ENCODE measurements around the gene HDAC7. TPM values are rescaled to one million over a fixed set of nuclear protein-coding genes. Genes with fewer than 3 reads are reported as not detected.

HDAC7 gene
- 38.7 and 60.4 TPM in 2 replicates for total RNA-seq

GRCh38 chr12:47819896-47820630 lies at the start of gene HDAC7:
TSS of gene HDAC7 (minus strand) at chr12:47819903. CDS start at chr12:47819785, 118 bp downstream.

GRCh38 chr12:47773062-47773857 lies 46.4 kb downstream of the HDAC7 start, which contains the start of gene SLC48A1:
TSS of gene SLC48A1 (plus strand) at chr12:47773238. CDS start at chr12:47773305, 67 bp downstream.

GRCh38 chr12:47758834-47759690 lies 60.6 kb downstream of the HDAC7 start, which contains the start of gene RAPGEF3:
TSS of gene RAPGEF3 (minus strand) at chr12:47758880. CDS start at chr12:47758556, 324 bp downstream.

Other genes starting within 250 kb of the HDAC7 start
- gene RPAP3, start 113.9 kb downstream of the HDAC7 start, total RNA-seq = 10.7 and 16.5 TPM in 2 replicates
- under 0.01 TPM in 1 of 2 replicates, not detected in the other for gene ENDOU, start 94.4 kb downstream of the HDAC7 start, total RNA-seq
- gene RAPGEF3, start 61.0 kb downstream of the HDAC7 start, total RNA-seq = 2.0 and 3.4 TPM in 2 replicates
- gene SLC48A1, start 46.7 kb downstream of the HDAC7 start, total RNA-seq = 6.4 and 12.3 TPM in 2 replicates
- 23.9 and 57.3 TPM in 2 replicates for gene VDR, start 85.1 kb upstream of the HDAC7 start, total RNA-seq
- 62.2 and 107 TPM in 2 replicates for gene TMEM106C, start 143.7 kb upstream of the HDAC7 start, total RNA-seq
- 0.14 TPM in 1 of 2 replicates, not detected in the other for gene COL2A1, start 184.6 kb upstream of the HDAC7 start, total RNA-seq

Data from placental pericyte (primary cell).